HCT116 (cell line): ENCODE measurements around the gene NSMF. TPM values are rescaled to one million over a fixed set of nuclear protein-coding genes. Genes with fewer than 3 reads are reported as not detected.

Experiments
- ATAC-seq: fragments of 200-7000 bp; cut with Tn5 transposase; 2 replicates; pipeline ENCODE4 v1.9.1; 2020; ENCODE audit warnings: mild to moderate bottlenecking, moderate library complexity
- BruUV-seq: library from RNA; stranded (reverse); fragments of 400-500 nt; replicated peaks from 2 replicates; lab custom pipeline; 2021; lab: Mats Ljungman, UMichigan
- CTCF ChIA-PET: fragments of 300-600 bp; sonication (Branson Sonifier 250); formaldehyde crosslinking; loops from one replicate; lab custom pipeline; 2021; ENCODE audit warnings: antibody characterized with exemption; lab: Charles Lee
- POLR2A ChIA-PET: fragments of 300-600, 350-600 bp; sonication (Branson Sonifier 250); formaldehyde crosslinking; loops from one replicate; lab custom pipeline; 2021; ENCODE audit warnings: antibody characterized with exemption; lab: Charles Lee
- RAD21 ChIA-PET, 2 experiments: fragments of 300-600 bp; sonication (Branson Sonifier 250); formaldehyde crosslinking; loops; one replicate each; lab custom pipeline; 2023; ENCODE audit warnings: low total read pairs in 2 of 2; ENCODE audit not compliant: uncharacterized antibody in 2 of 2, unreplicated experiment in 2 of 2, low non-redundant PET in 1 of 2; lab: Charles Lee
- DNase-seq: peaks from one replicate; pipeline ENCODE4 v3.0.0-alpha.2; 2010; ENCODE audit warnings: low read depth, low spot score
- H2AFZ ChIP-seq: fragments of 200-600 bp; shearing (Covaris generic), sonication (generic); 2 replicates; pipeline ENCODE4 v1.6.1; 2017; ENCODE audit warnings: low read depth, mixed run types, mixed read lengths, antibody characterized with exemption, low read length; ENCODE audit not compliant: poor library complexity, severe bottlenecking
- H3K27ac ChIP-seq: 2 replicates; pipeline ENCODE4 v1.5.1; 2012; ENCODE audit warnings: low read depth, low read length
- H3K27me3 ChIP-seq: fragments of 200-600 bp; sonication (generic); 2 replicates; pipeline ENCODE4 v1.6.1; 2016; ENCODE audit warnings: mixed run types, low read length, mixed read lengths; ENCODE audit not compliant: insufficient read depth
- H3K36me3 ChIP-seq, 2 experiments: fragments of 200-500 bp in 1 of 2; fragments of 200-600 bp in 1 of 2; sonication (Bioruptor generic) in 1 of 2; sonication (generic) in 1 of 2; 2 replicates each; pipeline versions ENCODE4 v1.5.1 to v1.6.1; 2014 to 2016; ENCODE audit warnings: low read length in 2 of 2, inconsistent platforms in 1 of 2, mixed read lengths in 1 of 2, mixed run types in 1 of 2; ENCODE audit not compliant: insufficient read depth in 2 of 2, control insufficient read depth in 1 of 2
- H3K4me1 ChIP-seq, 2 experiments: fragments of 200-600 bp in 1 of 2; sonication (generic) in 1 of 2; 2 replicates each; pipeline versions ENCODE4 v1.5.1 to v1.6.1; 2012 to 2017; ENCODE audit warnings: low read length in 2 of 2, inconsistent platforms in 1 of 2, mild to moderate bottlenecking in 1 of 2, mixed read lengths in 1 of 2, mixed run types in 1 of 2, moderate library complexity in 1 of 2; ENCODE audit not compliant: insufficient read depth in 2 of 2, control insufficient read depth in 1 of 2
- H3K4me2 ChIP-seq: fragments of 200-600 bp; sonication (generic); 2 replicates; pipeline ENCODE4 v1.6.1; 2017; ENCODE audit warnings: mixed run types, low read length, mixed read lengths
- H3K4me3 ChIP-seq, 2 experiments: fragments of 200-600 bp in 1 of 2; sonication (generic) in 1 of 2; replicated peaks in 1 of 2; 2 replicates each; pipeline ENCODE4 v1.5.1; 2011 to 2016; ENCODE audit warnings: low read length in 2 of 2, control low read depth in 1 of 2, low read depth in 1 of 2, mild to moderate bottlenecking in 1 of 2, mixed read lengths in 1 of 2, mixed run types in 1 of 2
- H3K79me2 ChIP-seq: fragments of 200-600 bp; sonication (generic); 2 replicates; pipeline ENCODE4 v1.6.1; 2017; ENCODE audit warnings: mild to moderate bottlenecking, mixed run types, low read length, moderate library complexity, mixed read lengths; ENCODE audit not compliant: insufficient read depth
- H3K9ac ChIP-seq: fragments of 200-600 bp; sonication (generic); 2 replicates; pipeline ENCODE4 v1.6.1; 2016; ENCODE audit warnings: low read length, mixed read lengths
- H3K9me2 ChIP-seq: fragments of 200-600 bp; sonication (generic), shearing (Covaris generic); 2 replicates; pipeline ENCODE4 v1.6.1; 2017; ENCODE audit warnings: mixed run types, mild to moderate bottlenecking, moderate library complexity; ENCODE audit not compliant: insufficient read depth
- H3K9me3 ChIP-seq, 2 experiments: fragments of 200-500 bp in 1 of 2; fragments of 200-600 bp in 1 of 2; sonication (Bioruptor generic) in 1 of 2; sonication (generic) in 1 of 2; 2 replicates each; pipeline ENCODE4 v1.6.1; 2014 to 2017; ENCODE audit warnings: low read length in 2 of 2, mixed read lengths in 2 of 2, inconsistent platforms in 1 of 2, low read depth in 1 of 2, mild to moderate bottlenecking in 1 of 2, mixed run types in 1 of 2, moderate library complexity in 1 of 2; ENCODE audit not compliant: control insufficient read depth in 1 of 2, insufficient read depth in 1 of 2
- H4K20me1 ChIP-seq: fragments of 200-600 bp; sonication (generic), shearing (Covaris generic); 2 replicates; pipeline ENCODE4 v1.6.1; 2017; ENCODE audit warnings: mixed run types, mild to moderate bottlenecking, moderate library complexity; ENCODE audit not compliant: insufficient read depth
- ATF3 ChIP-seq: IDR thresholded peaks from 2 replicates; pipeline ENCODE4 v1.6.1; 2012
- EGR1 ChIP-seq: IDR thresholded peaks from 2 replicates; pipeline ENCODE4 v1.6.1; 2012; ENCODE audit warnings: low read depth
- ELF1 ChIP-seq: IDR thresholded peaks from 2 replicates; pipeline ENCODE4 v1.6.1; 2012; ENCODE audit warnings: low read depth, borderline replicate concordance
- EZH2phosphoT487 ChIP-seq: fragments of 200-600 bp; IDR thresholded peaks from 2 replicates; pipeline ENCODE4 v1.6.1; 2018; ENCODE audit warnings: antibody characterized with exemption, borderline replicate concordance
- FOSL1 ChIP-seq: IDR thresholded peaks from 2 replicates; pipeline ENCODE4 v1.6.1; 2012; ENCODE audit warnings: low read depth
- JUND ChIP-seq: IDR thresholded peaks from 2 replicates; pipeline ENCODE4 v1.6.1; 2012
- RAD21 ChIP-seq: IDR thresholded peaks from 2 replicates; pipeline ENCODE4 v1.6.1; 2012; ENCODE audit warnings: low read depth, mild to moderate bottlenecking
- YY1 ChIP-seq: IDR thresholded peaks from 2 replicates; pipeline ENCODE4 v1.6.1; 2011; ENCODE audit warnings: low read length, low read depth, moderate library complexity, mild to moderate bottlenecking; ENCODE audit not compliant: insufficient replicate concordance; ENCODE audit errors: extremely low read depth
- intact Hi-C: fragments of 100-400 bp; cut with micrococcal nuclease; formaldehyde crosslinking; loops from 2 replicates; pipeline ENCODE4 v1.10.0; 2022
- total RNA-seq: library from RNA; stranded (reverse); gene quantifications from one replicate; pipeline ENCODE4 v1.2.1, GENCODE V29; 2021; ENCODE audit not compliant: unreplicated experiment
- TF ChIP-seq, protein P1 (sequence below): IDR thresholded peaks from 2 replicates; pipeline ENCODE4 v1.6.1; 2012; ENCODE audit warnings: low read depth

NSMF gene
- total RNA-seq, 1 experiment from 2014 or later: 81.9 TPM

- BruUV-seq: no TSS peak
- peak overlapping the region in 1 of 2 experiments; percentile 51; a peak in 1 of 4 replicates for H3K4me3 ChIP-seq
- peak overlapping the region; percentile 82 for H3K4me2 ChIP-seq
- RAD21 ChIA-PET: interaction anchor here in 1 of 2 experiments (0.6 kb wide), 1 partner anchor 15 kb away, joined by 14 read pairs; the partner anchor contains the start of genes EXD3 and NOXA1
- H2AFZ ChIP-seq: no peak overlapping the region
- POLR2A ChIA-PET: no interaction called here
- H3K9ac ChIP-seq: peak overlapping the region; percentile 60
- no peaks in the 10 kb centered on the region for H3K9me2 ChIP-seq
- TF ChIP-seq EGR1: no peak
- TF ChIP-seq, protein P1, sequence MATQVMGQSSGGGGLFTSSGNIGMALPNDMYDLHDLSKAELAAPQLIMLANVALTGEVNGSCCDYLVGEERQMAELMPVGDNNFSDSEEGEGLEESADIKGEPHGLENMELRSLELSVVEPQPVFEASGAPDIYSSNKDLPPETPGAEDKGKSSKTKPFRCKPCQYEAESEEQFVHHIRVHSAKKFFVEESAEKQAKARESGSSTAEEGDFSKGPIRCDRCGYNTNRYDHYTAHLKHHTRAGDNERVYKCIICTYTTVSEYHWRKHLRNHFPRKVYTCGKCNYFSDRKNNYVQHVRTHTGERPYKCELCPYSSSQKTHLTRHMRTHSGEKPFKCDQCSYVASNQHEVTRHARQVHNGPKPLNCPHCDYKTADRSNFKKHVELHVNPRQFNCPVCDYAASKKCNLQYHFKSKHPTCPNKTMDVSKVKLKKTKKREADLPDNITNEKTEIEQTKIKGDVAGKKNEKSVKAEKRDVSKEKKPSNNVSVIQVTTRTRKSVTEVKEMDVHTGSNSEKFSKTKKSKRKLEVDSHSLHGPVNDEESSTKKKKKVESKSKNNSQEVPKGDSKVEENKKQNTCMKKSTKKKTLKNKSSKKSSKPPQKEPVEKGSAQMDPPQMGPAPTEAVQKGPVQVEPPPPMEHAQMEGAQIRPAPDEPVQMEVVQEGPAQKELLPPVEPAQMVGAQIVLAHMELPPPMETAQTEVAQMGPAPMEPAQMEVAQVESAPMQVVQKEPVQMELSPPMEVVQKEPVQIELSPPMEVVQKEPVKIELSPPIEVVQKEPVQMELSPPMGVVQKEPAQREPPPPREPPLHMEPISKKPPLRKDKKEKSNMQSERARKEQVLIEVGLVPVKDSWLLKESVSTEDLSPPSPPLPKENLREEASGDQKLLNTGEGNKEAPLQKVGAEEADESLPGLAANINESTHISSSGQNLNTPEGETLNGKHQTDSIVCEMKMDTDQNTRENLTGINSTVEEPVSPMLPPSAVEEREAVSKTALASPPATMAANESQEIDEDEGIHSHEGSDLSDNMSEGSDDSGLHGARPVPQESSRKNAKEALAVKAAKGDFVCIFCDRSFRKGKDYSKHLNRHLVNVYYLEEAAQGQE: no peak
- no peak for TF ChIP-seq FOSL1
- TF ChIP-seq JUND: no peak
- no peak for TF ChIP-seq ELF1
- TF ChIP-seq YY1: no peak
- no peak for TF ChIP-seq RAD21
- no peak for TF ChIP-seq EZH2phosphoT487
- no peak for TF ChIP-seq ATF3
- TF ChIP-seq, all 23 proteins: peak for 0
- Histone ChIP-seq H4K20me1 (no peaks in the 10 kb centered on the region), H3K27me3 (no peaks in the 10 kb centered on the region), H3K9me3 (no peaks in the 10 kb centered on the region), H3K79me2 (peaks cover 7% of the 10 kb centered on the region; the same call in 1 of the 2 replicates), H3K27ac (no peak overlapping the region; the same call in 1 of the 2 replicates), H3K4me1 (peaks cover 33 to 55% of the 10 kb centered on the region in 2 experiments), H3K36me3 (no peaks in the 10 kb centered on the region)
- CTCF ChIA-PET: interaction anchor here (0.7 to 1.4 kb wide), 4 partner anchors 16 to 171 kb away, joined by 3 read pairs; no protein-coding TSS in a partner anchor
- intact Hi-C loops: loop anchor here (2.0 kb wide), 2 partner anchors 107 to 121 kb away; no protein-coding TSS in a partner anchor
- DNase-seq: no peak
- ATAC-seq: no peak
Measured at GRCh38 chr9:137407590-137408300, 51.4 kb downstream of the NSMF start.
